Fibroblast of lung (primary cell): Measurements from ENCODE around the gene GSTT2. TPM values are rescaled to one million over a fixed set of nuclear protein-coding genes. Genes with fewer than 3 reads are reported as not detected.
"Not testable (repeated sequence)": the region's sequence is repeated elsewhere in the genome, so short reads cannot be mapped to it uniquely, and the experiment has no call there.

Experiments
- DNase-seq, 2 donors: peaks; one replicate each; pipeline versions ENCODE4 v3.0.0 to v3.0.0-alpha.2; 2010; ENCODE audit warnings: low read depth in 2 of 2
- H2AFZ ChIP-seq: 2 replicates; pipeline ENCODE4 v1.5.1; 2012; ENCODE audit warnings: low read length, control low read depth, inconsistent platforms
- H3K27ac ChIP-seq: 2 replicates; pipeline ENCODE4 v1.5.1; 2011; ENCODE audit warnings: low read length, control low read depth; ENCODE audit not compliant: insufficient read depth
- H3K27me3 ChIP-seq: 2 replicates; pipeline ENCODE4 v1.5.1; 2011; ENCODE audit warnings: mild to moderate bottlenecking, low read length; ENCODE audit not compliant: control insufficient read depth, insufficient read depth
- H3K36me3 ChIP-seq: 2 replicates; pipeline ENCODE4 v1.5.1; 2011; ENCODE audit warnings: low read length; ENCODE audit not compliant: control insufficient read depth, insufficient read depth
- H3K4me1 ChIP-seq: 2 replicates; pipeline ENCODE4 v1.5.1; 2011; ENCODE audit warnings: low read length; ENCODE audit not compliant: control insufficient read depth, insufficient read depth; ENCODE audit errors: extremely low read depth
- H3K4me2 ChIP-seq: 2 replicates; pipeline ENCODE4 v1.5.1; 2011; ENCODE audit warnings: low read length, control low read depth; ENCODE audit not compliant: insufficient read depth; ENCODE audit errors: extremely low read depth
- H3K4me3 ChIP-seq, 4 experiments: fragments of 200-600 bp in 1 of 4; sonication (generic) in 1 of 4; replicated peaks in 1 of 4; 2 replicates each; pipeline ENCODE4 v1.5.1; 2011 to 2016; ENCODE audit warnings: low read length in 4 of 4, low read depth in 3 of 4, mild to moderate bottlenecking in 3 of 4, control low read depth in 2 of 4, inconsistent platforms in 1 of 4, mixed read lengths in 1 of 4; ENCODE audit not compliant: insufficient read depth in 1 of 4; ENCODE audit errors: control extremely low read depth in 1 of 4
- H3K79me2 ChIP-seq: 2 replicates; pipeline ENCODE4 v1.5.1; 2012; ENCODE audit warnings: mild to moderate bottlenecking, low read length, inconsistent platforms; ENCODE audit not compliant: control insufficient read depth, insufficient read depth
- H3K9ac ChIP-seq: 2 replicates; pipeline ENCODE4 v1.5.1; 2011; ENCODE audit warnings: mild to moderate bottlenecking, low read length, control low read depth; ENCODE audit not compliant: insufficient read depth
- H3K9me3 ChIP-seq: 2 replicates; pipeline ENCODE4 v1.5.1; 2012; ENCODE audit warnings: low read depth, low read length; ENCODE audit not compliant: control insufficient read depth, insufficient read depth
- H4K20me1 ChIP-seq: 2 replicates; pipeline ENCODE4 v1.5.1; 2011; ENCODE audit warnings: low read length; ENCODE audit not compliant: control insufficient read depth, insufficient read depth; ENCODE audit errors: extremely low read depth
- EZH2 ChIP-seq: IDR thresholded peaks from 2 replicates; pipeline ENCODE4 v1.5.1; 2012; ENCODE audit warnings: low read length, control low read depth, mild to moderate bottlenecking; ENCODE audit errors: missing control alignments
- polyA plus RNA-seq, 2 donors: library from polyadenylated mRNA; depleted of rRNA in 1 of 2; stranded (reverse) in 1 of 2; unstranded in 1 of 2; fragments of >200 nt; gene quantifications; 2 replicates each; pipeline ENCODE4 v1.2.1, GENCODE V29; 2011 to 2012; ENCODE audit warnings: missing spikeins in 1 of 2
- total RNA-seq: library from RNA; depleted of rRNA; stranded (reverse); fragments of >200 nt; gene quantifications from 2 replicates; pipeline ENCODE4 v1.2.1, GENCODE V29; 2014
- TF ChIP-seq, protein P1 (sequence below), 2 donors: IDR thresholded peaks in 1 of 2; conservative IDR thresholded peaks in 1 of 2; 1 replicate in 1 of 2; 2 replicates in 1 of 2; pipeline ENCODE4 v1.5.1; 2011 to 2012; ENCODE audit warnings: low read length in 2 of 2, control low read depth in 1 of 2, inconsistent platforms in 1 of 2, low read depth in 1 of 2, mild to moderate bottlenecking in 1 of 2

The GSTT2 gene
- total and polyA plus RNA-seq, 2 donors (not counting 1 experiment from before 2014, with no cell fraction given): 0.33 to 2.4 TPM

DNA sequence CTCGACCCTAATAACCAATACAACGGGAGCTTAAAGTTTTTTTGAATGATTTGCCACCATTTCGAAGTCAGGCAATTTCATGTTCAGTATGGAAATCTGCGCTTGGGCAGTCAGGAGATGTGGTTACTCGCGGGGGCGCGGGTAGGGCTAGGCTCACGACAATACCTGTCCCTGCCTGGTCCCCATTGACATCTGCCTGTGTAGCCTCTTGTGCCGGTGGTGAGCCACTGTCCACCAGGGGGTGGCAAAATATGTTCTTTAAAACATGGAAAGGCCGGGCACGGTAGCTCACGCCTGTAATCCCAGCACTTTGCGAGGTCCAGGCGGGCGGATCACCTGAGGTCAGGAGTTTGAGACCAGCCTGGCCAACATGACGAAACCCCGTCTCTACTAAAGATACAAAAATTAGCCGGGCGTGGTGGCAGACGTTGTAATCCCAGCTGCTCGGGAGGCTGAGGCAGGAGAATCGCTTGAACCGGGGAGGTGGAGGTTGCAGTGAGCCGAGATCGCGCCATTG, 5.0 kb upstream of the GSTT2 start:
- H3K9me3 ChIP-seq, H3K4me2 ChIP-seq, H3K27ac ChIP-seq, DNase-seq, H3K79me2 ChIP-seq, H4K20me1 ChIP-seq, H3K9ac ChIP-seq, H2AFZ ChIP-seq, H3K4me1 ChIP-seq, H3K27me3 ChIP-seq, H3K36me3 ChIP-seq, H3K4me3 ChIP-seq: not testable (repeated sequence)

DNA sequence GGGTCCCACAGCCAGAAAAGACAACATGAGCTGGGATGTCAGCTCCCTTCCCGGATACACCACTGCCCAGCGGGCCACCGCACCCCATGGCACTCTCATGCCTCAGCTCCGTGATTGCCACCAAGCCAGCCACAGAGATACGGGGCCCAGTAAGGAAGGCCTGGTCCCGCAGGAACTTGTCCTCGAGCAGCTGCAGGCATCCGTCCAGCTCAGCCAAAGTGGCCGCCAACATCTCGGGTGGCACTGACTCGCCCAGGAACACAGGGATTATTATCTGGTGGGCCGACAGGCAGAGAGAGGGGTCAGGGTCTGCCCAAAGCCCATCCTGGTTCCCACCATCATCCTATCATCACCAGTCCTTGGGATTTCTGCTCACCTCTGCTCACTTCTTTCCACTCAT, 2.6 kb upstream of the GSTT2 start:
- not testable (repeated sequence) for H3K27me3 ChIP-seq, H3K79me2 ChIP-seq, H4K20me1 ChIP-seq, H3K9me3 ChIP-seq, H2AFZ ChIP-seq, H3K9ac ChIP-seq, H3K4me3 ChIP-seq, DNase-seq, H3K4me2 ChIP-seq, H3K4me1 ChIP-seq, H3K27ac ChIP-seq, H3K36me3 ChIP-seq

DNA sequence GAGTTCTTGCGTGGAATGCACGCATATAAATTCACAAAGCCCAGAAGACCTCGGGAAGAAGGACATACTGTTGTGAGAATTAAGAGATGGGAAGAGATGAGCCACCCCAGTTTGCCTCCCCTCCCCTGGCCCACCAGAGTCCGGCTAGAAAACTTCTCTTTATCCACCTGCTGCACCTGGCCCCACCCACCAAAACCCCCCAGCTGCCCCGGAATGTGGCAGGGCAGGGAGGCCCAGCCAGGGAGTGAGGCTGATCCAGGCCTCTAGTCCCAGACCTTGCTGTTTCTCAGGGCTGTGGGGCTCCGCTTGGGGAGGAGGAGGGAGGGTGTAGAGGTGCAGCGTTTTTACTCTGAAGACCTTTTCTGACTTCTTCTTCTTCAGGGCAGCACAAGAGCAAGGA, 633 bp downstream of the GSTT2 start:
- not testable (repeated sequence) for DNase-seq, H3K27me3 ChIP-seq, H3K79me2 ChIP-seq, H2AFZ ChIP-seq, H4K20me1 ChIP-seq, H3K4me1 ChIP-seq, H3K27ac ChIP-seq, H3K36me3 ChIP-seq, H3K4me3 ChIP-seq, H3K9me3 ChIP-seq, H3K4me2 ChIP-seq, H3K9ac ChIP-seq

DNA sequence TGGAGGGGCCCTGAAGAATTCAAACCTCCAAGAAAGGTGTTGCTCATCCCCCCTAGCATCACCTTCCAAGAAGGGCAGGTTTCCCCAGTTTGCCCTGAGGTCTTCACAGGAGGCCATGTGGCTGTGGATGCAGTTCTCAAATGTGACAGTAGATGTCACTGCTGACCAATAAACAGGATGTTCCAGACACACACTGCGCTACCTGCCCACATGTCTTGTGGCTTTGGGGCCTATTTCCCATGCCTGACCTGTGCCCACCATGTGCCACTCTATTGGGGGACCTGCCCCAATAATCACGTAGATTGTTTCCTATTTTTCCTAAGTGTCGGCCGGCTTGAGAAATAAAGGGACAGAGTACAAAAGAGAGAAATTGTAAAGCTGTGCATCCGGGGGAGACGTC, 4.5 kb downstream of the GSTT2 start:
- no peak overlapping the region for H3K4me3 ChIP-seq
- no peak for TF ChIP-seq EZH2
- TF ChIP-seq, protein P1, sequence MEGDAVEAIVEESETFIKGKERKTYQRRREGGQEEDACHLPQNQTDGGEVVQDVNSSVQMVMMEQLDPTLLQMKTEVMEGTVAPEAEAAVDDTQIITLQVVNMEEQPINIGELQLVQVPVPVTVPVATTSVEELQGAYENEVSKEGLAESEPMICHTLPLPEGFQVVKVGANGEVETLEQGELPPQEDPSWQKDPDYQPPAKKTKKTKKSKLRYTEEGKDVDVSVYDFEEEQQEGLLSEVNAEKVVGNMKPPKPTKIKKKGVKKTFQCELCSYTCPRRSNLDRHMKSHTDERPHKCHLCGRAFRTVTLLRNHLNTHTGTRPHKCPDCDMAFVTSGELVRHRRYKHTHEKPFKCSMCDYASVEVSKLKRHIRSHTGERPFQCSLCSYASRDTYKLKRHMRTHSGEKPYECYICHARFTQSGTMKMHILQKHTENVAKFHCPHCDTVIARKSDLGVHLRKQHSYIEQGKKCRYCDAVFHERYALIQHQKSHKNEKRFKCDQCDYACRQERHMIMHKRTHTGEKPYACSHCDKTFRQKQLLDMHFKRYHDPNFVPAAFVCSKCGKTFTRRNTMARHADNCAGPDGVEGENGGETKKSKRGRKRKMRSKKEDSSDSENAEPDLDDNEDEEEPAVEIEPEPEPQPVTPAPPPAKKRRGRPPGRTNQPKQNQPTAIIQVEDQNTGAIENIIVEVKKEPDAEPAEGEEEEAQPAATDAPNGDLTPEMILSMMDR (conservative IDR thresholded peaks at IDR 0.05 in 1 of 2, IDR thresholded peaks at IDR 0.05 in 1 of 2; ENCODE audit: low read depth in 1 of 2, low read length in 2 of 2): peak; percentile 44 to 58
- no peaks in the 10 kb centered on the region for H4K20me1 ChIP-seq
- H3K36me3 ChIP-seq: no peaks in the 10 kb centered on the region
- H3K4me2 ChIP-seq: no peak overlapping the region
- DNase-seq: peak in 1 of 2 donors; percentile 16
- no peak overlapping the region for H3K9ac ChIP-seq
- H3K27me3 ChIP-seq: no peaks in the 10 kb centered on the region
- no peaks in the 10 kb centered on the region for H3K79me2 ChIP-seq
- H3K27ac ChIP-seq: no peak overlapping the region
- no peak overlapping the region for H2AFZ ChIP-seq
- H3K9me3 ChIP-seq: no peaks in the 10 kb centered on the region
- no peaks in the 10 kb centered on the region for H3K4me1 ChIP-seq

DNA sequence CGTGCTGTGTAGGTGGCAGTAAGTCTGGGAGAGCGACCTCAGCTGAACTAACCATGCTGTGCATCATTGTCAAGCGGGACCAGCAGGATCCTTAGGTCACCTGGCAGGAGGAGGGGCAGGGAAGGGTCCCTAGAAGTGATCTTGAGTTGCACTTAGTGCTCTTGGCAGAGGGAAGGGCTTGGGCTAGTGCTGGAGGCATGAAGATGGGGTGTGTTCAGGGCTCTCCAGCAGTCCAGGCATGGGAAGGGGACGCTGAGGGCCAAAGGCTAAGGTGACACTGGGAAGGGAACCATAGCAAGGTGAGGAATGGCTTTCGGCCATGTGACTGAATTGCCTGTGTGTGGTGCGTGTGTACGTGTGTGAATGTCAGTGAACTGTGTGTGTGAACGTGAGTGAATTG, 6.2 kb downstream of the GSTT2 start:
- H3K4me3 ChIP-seq, DNase-seq, H3K4me1 ChIP-seq, H3K27ac ChIP-seq, H3K9me3 ChIP-seq, H3K4me2 ChIP-seq, H3K36me3 ChIP-seq, H3K27me3 ChIP-seq, H2AFZ ChIP-seq, H3K79me2 ChIP-seq, H4K20me1 ChIP-seq, H3K9ac ChIP-seq: not testable (repeated sequence)

DNA sequence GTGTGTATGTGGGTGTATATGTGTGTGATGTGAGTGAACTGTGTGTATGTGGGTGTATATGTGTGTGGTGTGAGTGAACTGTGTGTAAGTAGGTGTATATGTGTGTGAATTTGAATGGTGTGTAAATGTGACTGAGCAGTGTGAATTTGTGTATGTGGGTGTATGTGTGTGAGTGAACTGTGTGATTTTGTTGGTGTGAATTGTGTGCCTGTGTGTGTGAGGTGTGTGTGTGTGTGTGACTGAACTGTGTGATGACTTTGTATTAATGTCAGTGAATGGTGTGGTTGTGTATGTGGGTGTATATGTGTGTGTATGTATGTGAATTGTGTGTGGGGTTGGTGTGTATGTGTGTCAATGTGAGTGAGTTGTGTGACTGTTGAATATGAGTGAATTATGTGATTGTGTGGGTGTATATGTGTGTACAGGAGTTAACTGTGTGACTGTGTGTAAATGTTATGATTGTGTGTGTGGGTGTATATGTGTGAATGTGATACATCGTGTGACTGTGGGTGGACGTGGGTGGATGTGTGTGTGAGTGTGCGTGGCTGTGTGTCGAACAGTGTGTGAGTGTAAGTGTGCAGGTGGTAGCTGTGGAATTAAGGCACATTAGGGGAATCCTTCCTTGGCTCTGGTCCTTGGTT, 6.7 kb downstream of the GSTT2 start:
- not testable (repeated sequence) for H3K9me3 ChIP-seq, H3K4me2 ChIP-seq, H3K27me3 ChIP-seq, H3K36me3 ChIP-seq, H2AFZ ChIP-seq, H4K20me1 ChIP-seq, H3K79me2 ChIP-seq, H3K27ac ChIP-seq, DNase-seq, H3K4me3 ChIP-seq, H3K9ac ChIP-seq, H3K4me1 ChIP-seq
